ENCODE data around the gene SLC17A7.
"Not testable (repeated sequence)": the region's sequence is repeated elsewhere in the genome, so short reads cannot be mapped to it uniquely, and the experiment has no call there.

The SLC17A7 gene

GRCh38 chr19:49469828-49470614 is 28.7 kb upstream of the SLC17A7 start:
- DNase-seq (ENCODE audit: low read depth in 2 of 2) = peak; percentile 65 to 69

- DNase-seq (ENCODE audit: low read depth in 2 of 2) = peak; percentile 52 to 56
Observed at GRCh38 chr19:49468746-49469447, 27.6 kb upstream of the SLC17A7 start.

DNA sequence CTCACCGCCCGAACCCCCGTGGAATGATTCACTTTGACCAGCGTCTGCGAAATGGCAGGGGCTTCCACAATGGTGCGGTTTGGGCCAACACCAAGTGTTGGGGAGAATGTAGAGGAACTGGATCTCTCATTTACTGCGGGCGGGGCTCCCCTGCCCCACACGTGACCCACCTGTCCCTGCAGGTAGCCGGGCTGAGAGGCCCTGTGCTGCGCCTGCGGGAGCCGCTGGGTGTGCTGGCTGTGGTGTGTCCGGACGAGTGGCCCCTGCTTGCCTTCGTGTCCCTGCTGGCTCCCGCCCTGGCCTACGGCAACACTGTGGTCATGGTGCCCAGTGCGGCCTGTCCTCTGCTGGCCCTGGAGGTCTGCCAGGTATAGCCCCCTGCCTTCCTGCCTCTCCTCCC is 26.9 kb upstream of the SLC17A7 start:
- DNase-seq (ENCODE audit: low read depth in 2 of 2) = no peak

- no peak for DNase-seq (ENCODE audit: low read depth in 2 of 2)
Observed at GRCh38 chr19:49465371-49465770, 24.0 kb upstream of the SLC17A7 start.

GRCh38 chr19:49463960-49464740 is 22.8 kb upstream of the SLC17A7 start:
- DNase-seq (ENCODE audit: low read depth in 2 of 2) = no peak

DNA sequence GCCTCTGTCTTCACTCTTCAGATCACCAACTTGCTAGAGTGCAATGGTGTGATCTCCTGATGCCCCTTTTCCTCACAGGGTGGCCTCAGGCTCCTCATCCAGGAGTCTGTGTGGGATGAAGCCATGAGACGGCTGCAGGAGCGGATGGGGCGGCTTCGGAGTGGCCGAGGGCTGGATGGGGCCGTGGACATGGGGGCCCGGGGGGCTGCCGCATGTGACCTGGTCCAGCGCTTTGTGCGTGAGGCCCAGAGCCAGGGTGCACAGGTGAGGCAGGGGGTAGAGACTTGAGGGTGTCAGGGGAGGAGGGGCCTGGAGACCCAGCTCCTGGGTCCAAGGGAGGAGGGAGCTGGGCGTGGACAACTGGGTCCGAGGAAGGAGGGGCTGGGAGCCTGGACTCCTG is 21.2 kb upstream of the SLC17A7 start:
- no peak for DNase-seq (ENCODE audit: low read depth in 2 of 2)

- no peak for DNase-seq (ENCODE audit: low read depth in 2 of 2)
Observed at GRCh38 chr19:49461656-49462055, 20.3 kb upstream of the SLC17A7 start.

DNA sequence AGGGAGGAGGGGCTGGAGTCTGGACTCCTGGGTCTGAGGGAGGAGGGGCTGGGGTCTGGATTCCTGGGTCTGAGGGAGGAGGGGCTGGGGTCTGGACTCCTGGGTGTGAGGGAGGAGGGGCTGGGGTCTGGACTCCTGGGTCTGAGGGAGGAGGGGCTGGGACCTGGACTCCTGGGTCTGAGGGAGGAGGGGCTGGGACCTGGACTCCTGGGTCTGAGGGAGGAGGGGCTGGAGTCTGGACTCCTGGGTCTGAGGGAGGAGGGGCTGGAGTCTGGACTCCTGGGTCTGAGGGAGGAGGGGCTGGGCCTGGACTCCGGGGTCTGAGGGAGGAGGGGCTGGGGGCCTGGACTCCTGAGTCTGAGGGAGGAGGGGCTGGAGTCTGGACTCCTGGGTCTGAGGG is 19.8 kb upstream of the SLC17A7 start:
- not testable (repeated sequence) for DNase-seq (ENCODE audit: low read depth in 2 of 2)

DNA sequence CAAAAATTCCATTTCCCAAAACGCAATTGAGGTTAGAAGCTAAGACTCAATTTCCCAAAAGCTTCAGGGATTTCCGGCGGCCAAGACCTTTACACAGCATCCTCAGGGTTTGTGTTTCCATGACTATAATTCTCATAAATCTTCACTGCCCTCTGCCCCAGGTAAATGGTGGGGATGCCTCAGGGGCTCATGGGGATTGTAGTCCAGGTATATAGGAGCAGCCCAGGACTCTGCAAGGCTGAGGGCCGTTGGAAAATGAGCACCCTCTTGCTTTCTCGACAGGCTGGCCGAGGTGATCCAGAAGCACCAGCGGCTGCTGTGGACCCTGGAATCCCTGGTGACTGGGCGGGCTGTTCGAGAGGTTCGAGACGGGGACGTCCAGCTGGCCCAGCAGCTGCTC is 18.1 kb upstream of the SLC17A7 start:
- no peak for DNase-seq (ENCODE audit: low read depth in 2 of 2)

DNA sequence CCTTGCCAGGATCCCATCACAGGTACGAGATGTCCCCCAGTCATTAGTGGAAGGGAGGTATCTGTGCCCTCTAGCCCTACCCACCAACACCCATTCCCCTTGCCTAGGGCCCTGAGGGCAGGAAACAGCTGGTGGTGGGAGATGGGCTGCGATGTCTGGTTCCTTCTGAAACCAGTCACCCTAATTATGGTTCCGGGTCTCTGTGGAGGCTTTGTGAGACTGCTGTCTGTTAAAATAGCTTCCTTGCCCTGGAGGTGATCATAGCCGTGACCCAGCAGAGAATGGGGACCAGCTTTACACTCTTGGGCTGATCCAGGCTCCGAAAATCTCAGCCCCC is 17.2 kb upstream of the SLC17A7 start:
- no peak for DNase-seq (ENCODE audit: low read depth in 2 of 2)

DNA sequence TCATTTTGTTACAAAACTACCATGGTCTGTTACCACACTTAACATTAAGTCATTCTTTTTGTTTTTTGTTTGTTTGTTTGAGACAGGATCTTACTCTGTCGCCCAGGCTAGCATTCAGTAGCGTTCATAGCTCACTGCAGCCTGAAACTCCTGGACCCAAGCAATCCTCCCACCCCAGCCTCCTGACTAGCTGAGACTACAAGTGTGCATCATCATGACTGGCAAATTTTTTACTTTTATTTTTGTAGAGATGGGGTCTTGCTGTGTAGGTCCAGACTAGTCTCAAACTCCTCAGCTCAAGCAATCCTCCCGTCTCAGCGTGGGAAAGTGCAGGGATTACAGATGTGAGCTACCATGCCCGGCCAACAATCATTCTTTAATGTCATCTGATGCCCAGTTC is 15.0 kb upstream of the SLC17A7 start:
- DNase-seq (ENCODE audit: low read depth in 2 of 2) = no peak

- no peak for DNase-seq (ENCODE audit: low read depth in 2 of 2)
Observed at GRCh38 chr19:49455773-49456172, 14.4 kb upstream of the SLC17A7 start.

- no peak for DNase-seq (ENCODE audit: low read depth in 2 of 2)
Observed at GRCh38 chr19:49453757-49454240, 12.5 kb upstream of the SLC17A7 start.

DNA sequence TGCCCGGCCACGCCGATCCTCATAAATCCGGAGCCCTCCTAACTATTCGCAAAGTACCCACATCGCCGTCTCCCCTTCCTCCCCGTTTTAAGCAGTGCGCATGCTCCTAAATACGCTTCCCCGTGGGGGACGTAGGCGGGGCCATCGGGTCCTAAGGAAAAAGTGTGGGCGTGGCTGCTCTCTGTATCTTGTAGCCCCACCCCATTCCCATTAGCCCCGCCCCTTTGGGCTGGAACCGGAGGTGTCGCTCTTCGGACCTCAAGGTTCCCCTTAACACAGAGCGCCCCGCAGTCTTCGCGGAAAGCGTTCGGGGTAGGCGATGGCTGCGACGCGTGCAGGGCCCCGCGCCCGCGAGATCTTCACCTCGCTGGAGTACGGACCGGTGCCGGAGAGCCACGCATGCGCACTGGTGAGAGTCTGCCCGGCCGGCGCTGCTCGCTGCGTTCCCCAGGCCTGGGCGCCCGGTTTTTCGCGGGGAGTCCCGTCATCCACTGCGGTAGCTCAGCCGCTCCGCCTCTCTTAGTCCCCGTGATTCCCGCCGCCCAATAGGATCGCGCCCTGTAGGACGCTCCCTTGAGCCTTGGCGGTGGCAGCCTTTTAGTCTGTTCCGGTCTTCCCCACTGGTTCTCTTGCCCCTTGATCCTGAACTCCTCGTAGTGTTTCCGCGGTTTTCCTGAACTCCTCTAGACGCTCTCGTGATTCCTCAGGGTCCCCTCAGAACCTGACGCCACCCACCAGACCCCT is 11.9 kb upstream of the SLC17A7 start, which contains the start of gene ALDH16A1:
Gene ALDH16A1, plus strand, starts transcription at position 213 of the 744 bp plus-strand sequence. Its CDS starts 107 bp downstream, at position 320.
- DNase-seq (ENCODE audit: low read depth in 2 of 2) = peak; percentile 94 to 95

GRCh38 chr19:49451430-49452181 is 10.3 kb upstream of the SLC17A7 start, which contains the start of gene PIH1D1:
TSS of gene PIH1D1 (minus strand) at chr19:49451814. CDS start at chr19:49451574, 240 bp downstream.
- DNase-seq (ENCODE audit: low read depth in 2 of 2) = peak; percentile 87 to 92

- DNase-seq (ENCODE audit: low read depth in 2 of 2) = no peak
Observed at GRCh38 chr19:49450405-49450804, 9.1 kb upstream of the SLC17A7 start.

DNA sequence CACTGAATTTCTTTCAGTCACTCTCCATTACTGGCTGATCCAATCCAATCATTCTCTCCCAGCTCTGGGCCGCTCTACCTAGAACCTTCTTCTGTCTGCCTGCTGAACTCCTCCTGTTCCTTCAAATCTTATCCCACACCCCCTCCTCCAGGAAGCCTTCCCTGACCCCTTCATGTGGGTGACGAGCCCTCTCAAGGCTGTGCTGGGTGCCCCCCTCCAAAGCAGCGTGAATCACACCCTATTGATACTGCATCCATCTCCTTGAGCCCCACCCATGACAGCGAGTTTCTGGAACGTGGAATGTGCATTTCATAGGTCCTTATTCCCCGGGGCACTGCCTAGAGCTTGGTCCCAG is 7.1 kb upstream of the SLC17A7 start:
- DNase-seq (ENCODE audit: low read depth in 2 of 2) = no peak

- no peak for DNase-seq (ENCODE audit: low read depth in 2 of 2)
Observed at GRCh38 chr19:49447485-49448431, 6.4 kb upstream of the SLC17A7 start.

DNA sequence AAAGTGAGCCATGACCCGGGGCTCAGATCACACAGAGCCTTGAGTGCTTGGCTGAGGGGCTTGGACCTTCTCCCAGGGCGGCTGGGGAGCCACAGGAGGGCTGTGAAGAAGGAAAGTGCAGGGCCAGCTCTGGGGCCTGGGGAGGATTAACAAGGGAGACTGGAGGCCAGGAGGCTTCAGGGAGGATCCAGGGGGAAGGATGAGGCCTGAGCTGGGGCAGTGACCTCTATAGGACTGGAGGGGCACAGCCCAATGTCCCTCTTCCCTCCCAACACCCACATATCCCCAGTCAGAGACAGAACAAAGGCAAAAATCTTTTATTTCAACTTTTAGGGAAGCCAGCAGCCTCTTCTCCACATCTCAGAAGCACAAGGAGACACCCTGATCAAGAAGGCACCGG is 4.7 kb upstream of the SLC17A7 start:
- DNase-seq (ENCODE audit: low read depth in 2 of 2) = no peak

Measured in activated CD8-positive, alpha-beta memory T cell treated with anti-CD3 and anti-CD28 coated beads for 4 hours (primary cell).